ENCODE results near the gene ZNF586.
"Not testable (repeated sequence)": the region's sequence is repeated elsewhere in the genome, so short reads cannot be mapped to it uniquely, and the experiment has no call there.

The ZNF586 gene

GRCh38 chr19:57803594-57804325 lies 34.3 kb downstream of the ZNF586 start:
- H3K4me1 ChIP-seq = peaks cover 0 to 52% (median 13%) of the 10 kb centered on the region in 10 experiments; a peak in 17 of 20 replicates
- H4K20me1 ChIP-seq = peaks cover 5 to 96% (median 39%) of the 10 kb centered on the region in 11 experiments; a peak in 16 of 22 replicates
- H3K27ac ChIP-seq = peak overlapping the region; percentile 4 to 65 (median 43); a peak in 15 of 22 replicates
- H3K36me3 ChIP-seq = peaks cover 38 to 66% (median 55%) of the 10 kb centered on the region in 11 experiments
- no peaks in the 10 kb centered on the region for H3K9me3 ChIP-seq (replicated peaks in 1 of 11)
- peak overlapping the region; percentile 7 to 76 (median 57); a peak in 20 of 22 replicates for H3K9ac ChIP-seq
- no peaks in the 10 kb centered on the region for H3K27me3 ChIP-seq
- peak overlapping the region; percentile 30 to 62 (median 44) for H3K4me3 ChIP-seq
- peak overlapping the region; percentile 35 to 86 (median 73) for H3K4me2 ChIP-seq
- TF ChIP-seq Cebpa-rat (IDR thresholded peaks at IDR 0.05) = no peak

- H3K9me3 ChIP-seq (replicated peaks in 1 of 11) = no peaks in the 10 kb centered on the region
- peaks cover 5 to 83% (median 41%) of the 10 kb centered on the region in 11 experiments; a peak in 17 of 22 replicates for H4K20me1 ChIP-seq
- H3K36me3 ChIP-seq = peaks cover 48 to 75% (median 64%) of the 10 kb centered on the region in 11 experiments
- H3K4me1 ChIP-seq = peaks cover 7 to 35% (median 17%) of the 10 kb centered on the region in 10 experiments
- no peaks in the 10 kb centered on the region for H3K27me3 ChIP-seq
- no peak overlapping the region for H3K4me3 ChIP-seq
- no peak overlapping the region for H3K27ac ChIP-seq
- no peak for TF ChIP-seq Cebpa-rat (IDR thresholded peaks at IDR 0.05)
- no peak overlapping the region for H3K9ac ChIP-seq
- no peak overlapping the region for H3K4me2 ChIP-seq
Observed at GRCh38 chr19:57807541-57807940, 38.1 kb downstream of the ZNF586 start.

- H3K9me3 ChIP-seq (replicated peaks in 1 of 11); H3K9ac ChIP-seq; H3K27ac ChIP-seq; H3K4me2 ChIP-seq; H3K27me3 ChIP-seq; H3K4me3 ChIP-seq: not testable (repeated sequence)
- Histone ChIP-seq H3K36me3 (peaks cover 43 to 71% (median 56%) of the 10 kb centered on the region in 11 experiments), H4K20me1 (peaks cover under 1 to 58% (median 24%) of the 10 kb centered on the region in 11 experiments; a peak in 12 of 22 replicates), H3K4me1 (peaks cover 24 to 36% (median 30%) of the 10 kb centered on the region in 10 experiments)
Observed at GRCh38 chr19:57810410-57811295, 41.2 kb downstream of the ZNF586 start.

GRCh38 chr19:57812226-57812625 lies 42.8 kb downstream of the ZNF586 start:
- peak overlapping the region in 3 of 11 experiments; percentile 9 to 61 (median 55); a peak in 4 of 22 replicates for H3K9ac ChIP-seq
- peak overlapping the region; percentile 6 to 97 (median 83); a peak in 20 of 22 replicates for H3K4me2 ChIP-seq
- peaks cover 24 to 35% (median 29%) of the 10 kb centered on the region in 10 experiments for H3K4me1 ChIP-seq
- H3K27ac ChIP-seq = peak overlapping the region in 7 of 11 experiments; percentile 2 to 52 (median 14); a peak in 8 of 22 replicates
- H3K9me3 ChIP-seq (replicated peaks in 1 of 11) = no peaks in the 10 kb centered on the region
- no peak for TF ChIP-seq Cebpa-rat (IDR thresholded peaks at IDR 0.05)
- no peaks in the 10 kb centered on the region for H3K27me3 ChIP-seq
- H3K4me3 ChIP-seq = peak overlapping the region in 1 of 10 experiments; percentile 28; a peak in 2 of 20 replicates
- peaks cover 29 to 56% (median 42%) of the 10 kb centered on the region in 11 experiments for H3K36me3 ChIP-seq
- H4K20me1 ChIP-seq = peaks cover 0 to 44% (median 15%) of the 10 kb centered on the region in 11 experiments; a peak in 12 of 22 replicates

GRCh38 chr19:57812975-57813820 lies 43.7 kb downstream of the ZNF586 start:
- H3K9me3 ChIP-seq (replicated peaks in 1 of 11); H3K27me3 ChIP-seq: not testable (repeated sequence)
- Histone ChIP-seq H3K27ac (peak overlapping the region in 8 of 11 experiments; percentile 2 to 52 (median 11); a peak in 7 of 22 replicates), H3K4me1 (peaks cover 30 to 38% (median 36%) of the 10 kb centered on the region in 10 experiments), H4K20me1 (peaks cover 0 to 34% (median 15%) of the 10 kb centered on the region in 11 experiments; a peak in 11 of 22 replicates), H3K4me3 (peak overlapping the region; percentile 76 to 89 (median 84)), H3K36me3 (peaks cover 20 to 46% (median 32%) of the 10 kb centered on the region in 11 experiments), H3K9ac (peak overlapping the region in 5 of 11 experiments; percentile 61 to 87 (median 82); a peak in 6 of 22 replicates), H3K4me2 (peak overlapping the region; percentile 83 to 97 (median 92))

- Histone ChIP-seq H3K9ac (peak overlapping the region; percentile 74 to 88 (median 84)), H3K4me1 (peaks cover 38 to 46% (median 44%) of the 10 kb centered on the region in 10 experiments), H3K27ac (peak overlapping the region; percentile 63 to 80 (median 71)), H3K36me3 (peaks cover 15 to 38% (median 26%) of the 10 kb centered on the region in 11 experiments), H3K4me2 (peak overlapping the region; percentile 83 to 97 (median 92)), H3K4me3 (peak overlapping the region; percentile 76 to 89 (median 84)), H3K9me3 (replicated peaks in 1 of 11) (no peaks in the 10 kb centered on the region), H4K20me1 (peaks cover 0 to 32% (median 15%) of the 10 kb centered on the region in 11 experiments; a peak in 11 of 22 replicates), H3K27me3 (no peaks in the 10 kb centered on the region)
- TF ChIP-seq Cebpa-rat (IDR thresholded peaks at IDR 0.05) = no peak
Observed at GRCh38 chr19:57813919-57814504, 44.5 kb downstream of the ZNF586 start.

GRCh38 chr19:57814505-57815246 lies 45.2 kb downstream of the ZNF586 start, which contains the start of gene ZNF552:
TSS of gene ZNF552 (minus strand) at chr19:57814913. CDS start at chr19:57814743, 170 bp downstream.
- Histone ChIP-seq H3K36me3 (peaks cover 8 to 32% (median 19%) of the 10 kb centered on the region in 11 experiments), H3K4me3 (peak within 1 kb of the TSS; percentile 76 to 89 (median 84)), H4K20me1 (peaks cover 0 to 25% (median 9%) of the 10 kb centered on the region in 11 experiments; a peak in 11 of 22 replicates), H3K4me1 (peaks cover 39 to 48% (median 44%) of the 10 kb centered on the region in 10 experiments), H3K27ac (peak within 1 kb of the TSS; percentile 63 to 80 (median 71)), H3K27me3 (no peaks in the 10 kb centered on the region), H3K9ac (peak within 1 kb of the TSS; percentile 74 to 88 (median 84)), H3K9me3 (replicated peaks in 1 of 11) (no peaks in the 10 kb centered on the region), H3K4me2 (peak within 1 kb of the TSS; percentile 83 to 97 (median 92))
- TF ChIP-seq Cebpa-rat (IDR thresholded peaks at IDR 0.05) = no peak
